K562 (cell line): ENCODE measurements around the gene DSP. TPM values are rescaled to one million over a fixed set of nuclear protein-coding genes. Genes with fewer than 3 reads are reported as not detected.

Source experiments
- ATF1 ChIP-seq, 2 experiments: fragments of 450-650 bp in 1 of 2; IDR thresholded peaks; 2 replicates each; pipeline ENCODE4 v1.6.1; 2016; ENCODE audit warnings: missing compliant biosample characterization in 1 of 2, missing genetic modification characterization in 1 of 2
- EHMT2 ChIP-seq: fragments of 450-650 bp; IDR thresholded peaks from 2 replicates; pipeline ENCODE4 v1.6.1; 2018; ENCODE audit warnings: antibody characterized with exemption
- GATAD2B ChIP-seq: fragments of 450-650 bp; IDR thresholded peaks from 2 replicates; pipeline ENCODE4 v1.6.1; 2017; ENCODE audit warnings: mild to moderate bottlenecking, borderline replicate concordance
- ILK ChIP-seq: fragments of 450-650 bp; IDR thresholded peaks from 2 replicates; pipeline ENCODE4 v1.6.1; 2016; ENCODE audit warnings: missing genetic modification characterization, low read depth, mild to moderate bottlenecking, missing compliant biosample characterization, moderate library complexity, borderline replicate concordance
- MTA1 ChIP-seq: fragments of 450-650 bp; IDR thresholded peaks from 2 replicates; pipeline ENCODE4 v1.6.1; 2017; ENCODE audit warnings: borderline replicate concordance
- NFIC ChIP-seq: fragments of 450-650 bp; IDR thresholded peaks from 2 replicates; pipeline ENCODE4 v1.6.1; 2017; ENCODE audit warnings: mild to moderate bottlenecking, inconsistent platforms
- PHB ChIP-seq: fragments of 250-450 bp; sonication (Bioruptor Pico); IDR thresholded peaks from 2 replicates; pipeline ENCODE4 v1.5.0; 2021
- POLR2H ChIP-seq: IDR thresholded peaks from 2 replicates; pipeline ENCODE4 v1.6.1; 2016; ENCODE audit warnings: missing genetic modification characterization, low read depth, mild to moderate bottlenecking, control low read depth, missing compliant biosample characterization, moderate library complexity
- RFX7 ChIP-seq: fragments of 250-450 bp; sonication (Bioruptor Pico); IDR thresholded peaks from 2 replicates; pipeline ENCODE4 v1.5.1; 2021; ENCODE audit warnings: mild to moderate bottlenecking
- TARDBP ChIP-seq: fragments of 450-650 bp; IDR thresholded peaks from 2 replicates; pipeline ENCODE4 v1.6.1; 2016
- ZFP36 ChIP-seq: fragments of 150-350 bp; IDR thresholded peaks from 2 replicates; pipeline ENCODE4 v1.6.1; 2018; ENCODE audit warnings: low read length, low read depth; ENCODE audit not compliant: partially characterized antibody
- ZNF121 ChIP-seq: sonication (generic); formaldehyde crosslinking; conservative IDR thresholded peaks from 2 replicates; pipeline ENCODE4 v1.8.0; 2022; ENCODE audit warnings: missing genetic modification reagents
- ZNF384 ChIP-seq: IDR thresholded peaks from 2 replicates; pipeline ENCODE4 v1.6.1; 2012; ENCODE audit warnings: low read depth, low read length, improper control_type of control experiment
- ZNF668 ChIP-seq: fragments of 250-450 bp; sonication (Bioruptor Pico); IDR thresholded peaks from 2 replicates; pipeline ENCODE4 v1.8.0; 2022; ENCODE audit warnings: mild to moderate bottlenecking, inconsistent platforms
- ZNF764 ChIP-seq: fragments of 250-450 bp; sonication (Bioruptor Pico); IDR thresholded peaks from 2 replicates; pipeline ENCODE4 v1.4.0; 2020; ENCODE audit warnings: low read depth, mild to moderate bottlenecking, moderate library complexity
- ZZZ3 ChIP-seq: fragments of 450-650 bp; IDR thresholded peaks from 2 replicates; pipeline ENCODE4 v1.6.1; 2016; ENCODE audit warnings: antibody characterized with exemption, mild to moderate bottlenecking, moderate library complexity
- polyA plus RNA-seq, 8 experiments: library from polyadenylated mRNA; depleted of rRNA in 4 of 8; stranded (reverse) in 5 of 8; unstranded in 3 of 8; fragments of >200 nt; fragmentation: Nextera tagmentation in 2 of 8; fragmentation: Illumina TruSeq in 1 of 8; extraction: Ambion mirVana in 2 of 8; extraction: Trizol in 1 of 8; gene quantifications; 2 replicates each; pipeline versions ENCODE4 v1.2.1 to v1.2.3, GENCODE V29; 2011 to 2014; ENCODE audit warnings: inconsistent platforms in 1 of 8, missing spikeins in 1 of 8
- total RNA-seq, 7 experiments: library from RNA; depleted of rRNA in 6 of 7; stranded (reverse); fragments of >200 nt in 6 of 7; fragmentation: Illumina TruSeq in 2 of 7; extraction: Trizol in 2 of 7; gene quantifications; 2 replicates each; pipeline versions ENCODE4 v1.2.1 to v1.2.3, GENCODE V29; 2011 to 2021; ENCODE audit warnings: low replicate concordance in 1 of 7
- TF ChIP-seq, protein P1 (sequence below): IDR thresholded peaks from 3 replicates; pipeline ENCODE4 v1.6.1; 2011; ENCODE audit warnings: borderline replicate concordance, mild to moderate bottlenecking, moderate library complexity; ENCODE audit not compliant: insufficient read length; ENCODE audit errors: extremely low read depth
- TF ChIP-seq, protein P2 (sequence below), 3 experiments: fragments of 200-800 bp in 1 of 3; sonication (Bioruptor generic) in 1 of 3; sonication (generic) in 1 of 3; formaldehyde crosslinking in 1 of 3; IDR thresholded peaks; 2 replicates each; pipeline versions ENCODE4 v1.6.1 to v1.8.0; 2016 to 2022; ENCODE audit warnings: mild to moderate bottlenecking in 2 of 3, missing compliant biosample characterization in 2 of 3, missing genetic modification characterization in 2 of 3, missing genetic modification reagents in 1 of 3
- TF ChIP-seq, protein P3 (sequence below): sonication (generic); formaldehyde crosslinking; IDR thresholded peaks from 2 replicates; pipeline ENCODE4 v1.9.0; 2022; ENCODE audit warnings: mild to moderate bottlenecking, missing genetic modification reagents
- TF ChIP-seq, protein P4 (sequence below): sonication (generic); formaldehyde crosslinking; IDR thresholded peaks from 2 replicates; pipeline ENCODE4 v1.8.1; 2023; ENCODE audit warnings: mild to moderate bottlenecking, missing genetic modification reagents

The DSP gene
- total and polyA plus RNA-seq, 9 of the 15 experiments (the other 6 are each of a cell fraction or from before 2014, with no cell fraction given) = under 0.01 to 0.24 (median 0.03) TPM; not detected in 2

DNA sequence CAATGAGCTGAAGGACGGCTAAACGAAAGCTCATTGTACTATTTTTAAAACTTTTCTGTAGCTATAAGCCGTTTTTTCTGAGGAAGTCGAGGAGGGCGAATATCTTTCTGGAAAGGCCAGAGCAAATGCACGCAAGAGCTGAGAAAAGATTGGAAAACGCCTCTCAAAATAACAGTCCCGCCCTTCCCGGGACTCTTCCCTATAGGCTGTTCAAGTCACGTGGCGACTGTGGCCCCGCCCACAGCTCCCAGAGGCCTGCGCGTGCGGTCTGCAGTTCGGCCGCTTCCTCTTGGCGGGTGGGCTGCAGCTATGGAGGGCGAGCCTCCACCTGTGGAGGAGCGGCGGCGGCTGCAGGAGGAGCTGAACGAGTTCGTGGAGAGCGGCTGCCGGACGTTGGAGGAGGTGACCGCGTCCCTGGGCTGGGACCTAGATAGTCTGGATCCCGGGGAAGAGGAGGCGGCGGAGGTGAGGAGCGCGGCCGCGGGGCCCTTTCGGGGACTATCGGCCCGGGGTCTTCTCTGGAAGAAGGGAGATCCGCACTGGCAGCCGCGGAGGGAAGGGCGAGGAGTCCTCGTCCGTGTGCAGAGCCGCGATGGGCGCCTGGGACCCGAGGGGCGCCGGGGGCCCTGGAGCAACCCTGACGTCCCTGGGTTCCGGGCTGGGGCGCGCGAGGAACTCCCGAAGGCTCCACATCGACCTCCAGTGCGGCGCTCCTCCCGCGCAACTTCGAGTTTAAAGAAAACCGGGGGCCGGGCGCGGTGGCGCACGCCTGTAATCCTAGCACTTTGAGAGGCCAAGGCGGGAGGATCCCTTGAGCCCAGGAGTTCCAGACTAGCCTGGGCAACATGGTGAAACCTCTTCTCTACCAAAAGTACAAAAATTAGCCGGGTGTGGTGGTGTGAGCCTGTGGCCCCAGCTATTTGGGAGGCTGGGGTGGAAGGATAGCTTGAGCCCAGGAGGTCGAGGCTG, 48.8 kb downstream of the DSP start, which contains the start of gene SNRNP48 (continued):
- no peak for TF ChIP-seq ILK
- TF ChIP-seq ATF1 (CRISPR knock-in tag; IDR thresholded peaks at IDR 0.05) = no peak
- peak; percentile 31; the same call in 1 of the 2 replicates for TF ChIP-seq ATF1 (tag; IDR thresholded peaks at IDR 0.05)
- peak; percentile 91 for TF ChIP-seq POLR2H
- TF ChIP-seq, protein P1, sequence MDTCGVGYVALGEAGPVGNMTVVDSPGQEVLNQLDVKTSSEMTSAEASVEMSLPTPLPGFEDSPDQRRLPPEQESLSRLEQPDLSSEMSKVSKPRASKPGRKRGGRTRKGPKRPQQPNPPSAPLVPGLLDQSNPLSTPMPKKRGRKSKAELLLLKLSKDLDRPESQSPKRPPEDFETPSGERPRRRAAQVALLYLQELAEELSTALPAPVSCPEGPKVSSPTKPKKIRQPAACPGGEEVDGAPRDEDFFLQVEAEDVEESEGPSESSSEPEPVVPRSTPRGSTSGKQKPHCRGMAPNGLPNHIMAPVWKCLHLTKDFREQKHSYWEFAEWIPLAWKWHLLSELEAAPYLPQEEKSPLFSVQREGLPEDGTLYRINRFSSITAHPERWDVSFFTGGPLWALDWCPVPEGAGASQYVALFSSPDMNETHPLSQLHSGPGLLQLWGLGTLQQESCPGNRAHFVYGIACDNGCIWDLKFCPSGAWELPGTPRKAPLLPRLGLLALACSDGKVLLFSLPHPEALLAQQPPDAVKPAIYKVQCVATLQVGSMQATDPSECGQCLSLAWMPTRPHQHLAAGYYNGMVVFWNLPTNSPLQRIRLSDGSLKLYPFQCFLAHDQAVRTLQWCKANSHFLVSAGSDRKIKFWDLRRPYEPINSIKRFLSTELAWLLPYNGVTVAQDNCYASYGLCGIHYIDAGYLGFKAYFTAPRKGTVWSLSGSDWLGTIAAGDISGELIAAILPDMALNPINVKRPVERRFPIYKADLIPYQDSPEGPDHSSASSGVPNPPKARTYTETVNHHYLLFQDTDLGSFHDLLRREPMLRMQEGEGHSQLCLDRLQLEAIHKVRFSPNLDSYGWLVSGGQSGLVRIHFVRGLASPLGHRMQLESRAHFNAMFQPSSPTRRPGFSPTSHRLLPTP = no peak
- peak; percentile 79; the same call in 1 of the 2 replicates for TF ChIP-seq PHB (CRISPR knock-in tag)
- no peak for TF ChIP-seq MTA1
- TF ChIP-seq, protein P2, sequence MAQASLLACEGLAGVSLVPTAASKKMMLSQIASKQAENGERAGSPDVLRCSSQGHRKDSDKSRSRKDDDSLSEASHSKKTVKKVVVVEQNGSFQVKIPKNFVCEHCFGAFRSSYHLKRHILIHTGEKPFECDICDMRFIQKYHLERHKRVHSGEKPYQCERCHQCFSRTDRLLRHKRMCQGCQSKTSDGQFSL (CRISPR knock-in tag; IDR thresholded peaks at IDR 0.05) = no peak
- TF ChIP-seq, protein P2 (tag; IDR thresholded peaks at IDR 0.05) = no peak
- TF ChIP-seq, protein P3, sequence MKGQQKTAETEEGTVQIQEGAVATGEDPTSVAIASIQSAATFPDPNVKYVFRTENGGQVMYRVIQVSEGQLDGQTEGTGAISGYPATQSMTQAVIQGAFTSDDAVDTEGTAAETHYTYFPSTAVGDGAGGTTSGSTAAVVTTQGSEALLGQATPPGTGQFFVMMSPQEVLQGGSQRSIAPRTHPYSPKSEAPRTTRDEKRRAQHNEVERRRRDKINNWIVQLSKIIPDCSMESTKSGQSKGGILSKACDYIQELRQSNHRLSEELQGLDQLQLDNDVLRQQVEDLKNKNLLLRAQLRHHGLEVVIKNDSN (CRISPR knock-in tag) = peak; percentile 99
- TF ChIP-seq NFIC = no peak
- no peak for TF ChIP-seq RFX7 (CRISPR knock-in tag)
- TF ChIP-seq ZNF668 (CRISPR knock-in tag) = no peak
- no peak for TF ChIP-seq ZFP36
- TF ChIP-seq ZNF764 (CRISPR knock-in tag) = no peak
- TF ChIP-seq ZZZ3 = no peak
- TF ChIP-seq GATAD2B = no peak
- no peak for TF ChIP-seq ZNF384
- TF ChIP-seq TARDBP = no peak
- TF ChIP-seq, protein P4, sequence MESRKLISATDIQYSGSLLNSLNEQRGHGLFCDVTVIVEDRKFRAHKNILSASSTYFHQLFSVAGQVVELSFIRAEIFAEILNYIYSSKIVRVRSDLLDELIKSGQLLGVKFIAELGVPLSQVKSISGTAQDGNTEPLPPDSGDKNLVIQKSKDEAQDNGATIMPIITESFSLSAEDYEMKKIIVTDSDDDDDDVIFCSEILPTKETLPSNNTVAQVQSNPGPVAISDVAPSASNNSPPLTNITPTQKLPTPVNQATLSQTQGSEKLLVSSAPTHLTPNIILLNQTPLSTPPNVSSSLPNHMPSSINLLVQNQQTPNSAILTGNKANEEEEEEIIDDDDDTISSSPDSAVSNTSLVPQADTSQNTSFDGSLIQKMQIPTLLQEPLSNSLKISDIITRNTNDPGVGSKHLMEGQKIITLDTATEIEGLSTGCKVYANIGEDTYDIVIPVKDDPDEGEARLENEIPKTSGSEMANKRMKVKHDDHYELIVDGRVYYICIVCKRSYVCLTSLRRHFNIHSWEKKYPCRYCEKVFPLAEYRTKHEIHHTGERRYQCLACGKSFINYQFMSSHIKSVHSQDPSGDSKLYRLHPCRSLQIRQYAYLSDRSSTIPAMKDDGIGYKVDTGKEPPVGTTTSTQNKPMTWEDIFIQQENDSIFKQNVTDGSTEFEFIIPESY (CRISPR knock-in tag) = no peak
- no peak for TF ChIP-seq EHMT2
- no peak for TF ChIP-seq ZNF121 (CRISPR knock-in tag)
